IMR-90 (cell line): Measurements from ENCODE around the gene EMSY.

Experiments
- BHLHE40 ChIP-seq: fragments of 150-350 bp; IDR thresholded peaks from 2 replicates; pipeline ENCODE4 v1.6.1; 2016; ENCODE audit warnings: mild to moderate bottlenecking, low read depth, low read length
- CTCF ChIP-seq: conservative IDR thresholded peaks from 2 replicates; pipeline ENCODE4 v1.5.1; 2012; ENCODE audit warnings: mild to moderate bottlenecking, low read depth, low read length, improper control_type of control experiment
- MAFK ChIP-seq: IDR thresholded peaks from 2 replicates; pipeline ENCODE4 v1.6.1; 2012; ENCODE audit warnings: low read depth, low read length, improper control_type of control experiment
- MAZ ChIP-seq: IDR thresholded peaks from 2 replicates; pipeline ENCODE4 v1.6.1; 2012; ENCODE audit warnings: low read depth, mild to moderate bottlenecking, low read length, improper control_type of control experiment, moderate library complexity, borderline replicate concordance
- POLR2A ChIP-seq: IDR thresholded peaks from 2 replicates; pipeline ENCODE4 v1.6.1; 2012; ENCODE audit warnings: mild to moderate bottlenecking, low read depth, low read length
- RCOR1 ChIP-seq: IDR thresholded peaks from 2 replicates; pipeline ENCODE4 v1.6.1; 2012; ENCODE audit warnings: mild to moderate bottlenecking, low read length, improper control_type of control experiment; ENCODE audit not compliant: insufficient replicate concordance

- TF ChIP-seq MAZ (no peak), CTCF (no peak), POLR2A (no peak), RCOR1 (no peak), MAFK (no peak), BHLHE40 (no peak)
These were observed 29.7 kb upstream of the EMSY start for GRCh38 chr11:76415073-76415472.
